Epithelial cell of proximal tubule (primary cell): ENCODE data around the gene TIAM2. TPM values are rescaled to one million over a fixed set of nuclear protein-coding genes. Genes with fewer than 3 reads are reported as not detected.

Source experiments
- DNase-seq: peaks from one replicate; pipeline ENCODE4 v3.0.0-alpha.2; 2011; ENCODE audit warnings: low read depth
- H3K4me3 ChIP-seq: 2 replicates; pipeline ENCODE4 v1.5.1; 2011; ENCODE audit warnings: low read depth, mild to moderate bottlenecking, low read length
- total RNA-seq: library from RNA; depleted of rRNA; stranded (reverse); fragments of >200 nt; gene quantifications from 2 replicates; pipeline ENCODE4 v1.2.3, GENCODE V29; 2015
- TF ChIP-seq, protein P1 (sequence below): conservative IDR thresholded peaks from 2 replicates; pipeline ENCODE4 v1.5.1; 2012; ENCODE audit warnings: low read depth, mild to moderate bottlenecking, low read length

TIAM2 gene
- total RNA-seq, 1 donor from 2014 or later, result 9.9 TPM

DNA sequence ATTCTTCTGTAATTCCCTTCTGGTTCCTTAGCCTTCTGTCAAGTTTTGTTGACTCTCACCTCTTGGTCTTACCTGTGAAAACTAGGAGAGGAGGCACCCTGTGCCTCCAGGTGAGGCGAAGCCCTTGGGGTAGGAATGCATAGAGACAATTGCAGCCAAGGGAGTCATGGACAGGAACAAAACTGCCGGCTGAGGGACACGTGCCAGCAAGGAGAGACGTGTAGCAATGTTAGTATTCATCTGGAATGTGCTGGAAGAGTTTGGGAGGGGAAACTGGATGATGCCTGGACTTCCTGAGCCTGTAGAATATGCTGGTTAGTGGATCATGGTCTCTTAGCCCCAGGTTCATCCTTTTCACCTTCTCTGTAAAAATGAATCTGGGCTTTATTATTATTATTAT lies 3.9 kb upstream of the TIAM2 start:
- DNase-seq, result no peak
- H3K4me3 ChIP-seq, result no peak overlapping the region
- TF ChIP-seq, protein P1, sequence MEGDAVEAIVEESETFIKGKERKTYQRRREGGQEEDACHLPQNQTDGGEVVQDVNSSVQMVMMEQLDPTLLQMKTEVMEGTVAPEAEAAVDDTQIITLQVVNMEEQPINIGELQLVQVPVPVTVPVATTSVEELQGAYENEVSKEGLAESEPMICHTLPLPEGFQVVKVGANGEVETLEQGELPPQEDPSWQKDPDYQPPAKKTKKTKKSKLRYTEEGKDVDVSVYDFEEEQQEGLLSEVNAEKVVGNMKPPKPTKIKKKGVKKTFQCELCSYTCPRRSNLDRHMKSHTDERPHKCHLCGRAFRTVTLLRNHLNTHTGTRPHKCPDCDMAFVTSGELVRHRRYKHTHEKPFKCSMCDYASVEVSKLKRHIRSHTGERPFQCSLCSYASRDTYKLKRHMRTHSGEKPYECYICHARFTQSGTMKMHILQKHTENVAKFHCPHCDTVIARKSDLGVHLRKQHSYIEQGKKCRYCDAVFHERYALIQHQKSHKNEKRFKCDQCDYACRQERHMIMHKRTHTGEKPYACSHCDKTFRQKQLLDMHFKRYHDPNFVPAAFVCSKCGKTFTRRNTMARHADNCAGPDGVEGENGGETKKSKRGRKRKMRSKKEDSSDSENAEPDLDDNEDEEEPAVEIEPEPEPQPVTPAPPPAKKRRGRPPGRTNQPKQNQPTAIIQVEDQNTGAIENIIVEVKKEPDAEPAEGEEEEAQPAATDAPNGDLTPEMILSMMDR, result no peak

DNA sequence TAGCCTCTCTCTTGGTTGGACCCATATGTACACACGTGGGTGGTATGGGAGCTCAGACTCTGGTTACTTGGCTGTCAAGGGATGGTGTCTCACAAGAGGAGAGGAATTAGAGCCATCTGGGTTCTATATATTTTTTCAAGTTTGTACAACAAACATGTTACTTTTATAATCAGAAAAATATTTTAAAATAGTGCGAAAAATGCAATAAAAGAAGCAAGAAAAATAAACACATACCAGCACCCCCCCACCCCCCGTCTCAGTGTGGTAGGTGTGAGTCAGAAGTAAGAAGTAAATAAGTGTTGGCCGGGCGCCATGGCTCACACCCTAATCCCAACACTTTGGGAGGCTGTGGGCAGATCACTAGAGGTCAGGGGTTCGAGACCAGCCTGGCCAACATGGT lies 2.1 kb upstream of the TIAM2 start:
- no peak for DNase-seq
- TF ChIP-seq, protein P1, result no peak

DNA sequence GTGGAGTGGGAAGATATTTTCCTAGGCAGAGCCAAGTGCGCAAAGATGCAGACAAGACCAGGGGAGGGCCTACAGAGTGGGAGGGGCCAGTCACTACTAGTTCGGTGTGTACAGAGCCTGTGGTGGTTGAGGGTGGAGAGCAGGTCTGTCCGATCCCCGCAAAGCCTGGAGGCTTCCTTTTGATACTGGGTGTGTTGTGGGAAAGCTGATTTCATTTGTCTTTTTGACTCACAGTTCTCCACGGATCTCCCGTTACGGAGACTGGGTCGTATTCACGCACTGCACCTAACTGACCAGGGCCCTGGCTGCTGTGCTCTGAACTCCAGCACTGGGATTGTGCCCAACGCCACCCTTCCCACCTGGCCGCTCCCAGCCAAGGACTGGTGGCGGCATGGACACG lies 1.4 kb upstream of the TIAM2 start:
- TF ChIP-seq, protein P1, result no peak
- no peak for DNase-seq
- no peak overlapping the region for H3K4me3 ChIP-seq

More for the DNA sequence above, 2.1 kb upstream of the TIAM2 start:
- no peak overlapping the region for H3K4me3 ChIP-seq

DNA sequence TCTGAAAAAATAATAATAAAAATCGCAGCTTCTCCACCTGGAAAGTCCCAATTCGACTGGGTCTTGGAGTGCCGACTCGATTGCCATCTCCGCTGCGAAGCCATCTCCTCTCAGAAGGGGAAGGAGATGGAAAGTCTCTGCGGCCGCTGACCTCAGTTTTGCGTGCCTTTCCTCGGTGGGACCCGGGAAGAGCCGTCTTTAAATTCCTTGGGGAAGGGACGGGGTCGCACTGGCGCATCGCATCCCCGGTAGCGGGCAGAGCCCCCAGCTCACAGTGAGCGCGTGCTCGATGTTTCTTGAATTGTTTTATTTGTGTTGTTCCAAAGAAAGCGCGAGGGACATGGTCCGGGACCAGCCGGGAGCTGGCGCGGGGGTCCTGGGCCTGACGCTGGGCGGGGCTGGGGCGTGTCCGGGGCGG lies 270 bp upstream of the TIAM2 start:
- H3K4me3 ChIP-seq, result no peak overlapping the region

DNA sequence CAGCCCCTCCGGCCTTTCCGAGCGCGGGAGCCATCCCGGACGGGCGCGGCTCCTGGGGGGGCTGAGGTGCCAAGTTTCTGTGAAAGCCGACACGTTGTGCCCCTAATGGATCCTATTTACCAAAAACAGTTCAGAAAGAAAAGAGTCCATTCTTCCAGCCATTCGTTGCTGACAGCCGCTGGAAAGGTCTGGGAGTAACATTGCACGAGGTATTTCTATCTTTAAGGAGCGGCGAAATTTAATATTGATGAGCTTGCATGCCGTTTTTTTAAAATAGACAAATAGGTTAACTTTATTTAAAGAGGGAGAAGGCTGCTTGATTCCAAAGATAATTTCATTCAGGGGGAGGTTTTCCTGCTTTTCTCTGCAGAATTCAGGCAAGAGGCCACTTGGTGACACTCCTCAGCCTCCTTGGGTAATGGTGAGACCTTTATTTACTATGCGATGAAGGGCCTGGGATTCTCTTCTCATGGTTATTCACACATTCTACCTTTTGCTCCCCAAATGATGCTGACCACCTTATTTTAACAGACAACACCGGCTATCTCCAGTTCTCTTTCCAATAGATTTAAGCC lies 988 bp downstream of the TIAM2 start:
- TF ChIP-seq, protein P1, result no peak
- peak overlapping the region; percentile 49 for H3K4me3 ChIP-seq
- DNase-seq, result no peak

More for the DNA sequence above, 270 bp upstream of the TIAM2 start:
- no peak for DNase-seq
- TF ChIP-seq, protein P1, result no peak

DNA sequence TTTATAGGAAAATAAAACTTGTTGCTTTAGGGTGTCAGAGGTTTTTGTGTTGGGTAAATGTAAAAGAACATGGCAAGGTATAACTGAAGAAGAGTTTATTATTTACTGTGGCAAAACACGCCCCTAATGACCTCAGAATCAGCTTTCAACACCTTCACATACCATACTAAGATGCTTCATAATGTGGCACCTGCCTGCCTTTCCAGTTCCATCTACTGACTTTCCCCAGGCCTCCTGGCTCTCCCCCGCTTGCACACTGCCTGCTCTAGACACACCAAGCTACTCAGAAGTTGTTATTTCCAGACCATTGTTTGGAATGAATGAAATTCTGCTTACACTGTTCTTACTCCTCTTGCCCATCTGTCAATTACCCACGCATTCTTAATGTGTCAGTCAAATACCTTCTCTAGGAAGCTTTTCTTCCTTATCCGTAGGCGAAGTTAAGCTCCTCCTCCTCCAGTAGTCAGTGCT lies 1.8 kb downstream of the TIAM2 start:
- no peak for DNase-seq
- TF ChIP-seq, protein P1, result no peak
- H3K4me3 ChIP-seq, result no peak overlapping the region

DNA sequence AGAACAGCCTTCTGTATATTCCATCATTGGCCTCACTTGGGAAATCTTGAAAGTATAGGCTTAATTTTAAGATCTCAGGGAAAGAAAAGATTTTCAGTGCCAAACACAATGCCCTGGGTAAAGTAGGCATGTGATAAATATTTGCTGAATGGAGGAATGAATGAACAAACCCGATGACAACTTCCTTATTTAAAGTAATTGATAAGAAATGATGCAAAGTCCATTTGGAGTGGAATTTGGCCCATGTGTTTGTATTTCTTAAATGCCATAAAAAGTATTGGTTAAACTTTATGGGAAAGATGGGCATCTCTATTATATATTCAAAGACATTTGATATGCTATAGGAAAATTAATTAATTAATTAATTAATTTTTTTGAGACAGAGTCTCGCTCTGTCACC lies 3.7 kb downstream of the TIAM2 start:
- H3K4me3 ChIP-seq, result no peak overlapping the region
- TF ChIP-seq, protein P1, result no peak
- DNase-seq, result no peak
